ENCODE results near the gene UGT2B15.
"Not testable (repeated sequence)": the region's sequence is repeated elsewhere in the genome, so short reads cannot be mapped to it uniquely, and the experiment has no call there.

UGT2B15 gene

GRCh38 chr4:68662836-68663574, 7.4 kb downstream of the UGT2B15 start:
- H3K27ac ChIP-seq (ENCODE audit: extremely low read depth, low read depth, low read length); H3K4me3 ChIP-seq (ENCODE audit: low read depth, low read length); CTCF ChIA-PET; H3K9me3 ChIP-seq (ENCODE audit: control insufficient read depth, insufficient read depth, low read depth, low read length); POLR2A ChIA-PET; H3K36me3 ChIP-seq (ENCODE audit: control insufficient read depth in 2 of 2, insufficient read depth in 1 of 2, low read length in 2 of 2); H3K4me1 ChIP-seq (ENCODE audit: control insufficient read depth, insufficient read depth, low read length): not testable (repeated sequence)

DNA sequence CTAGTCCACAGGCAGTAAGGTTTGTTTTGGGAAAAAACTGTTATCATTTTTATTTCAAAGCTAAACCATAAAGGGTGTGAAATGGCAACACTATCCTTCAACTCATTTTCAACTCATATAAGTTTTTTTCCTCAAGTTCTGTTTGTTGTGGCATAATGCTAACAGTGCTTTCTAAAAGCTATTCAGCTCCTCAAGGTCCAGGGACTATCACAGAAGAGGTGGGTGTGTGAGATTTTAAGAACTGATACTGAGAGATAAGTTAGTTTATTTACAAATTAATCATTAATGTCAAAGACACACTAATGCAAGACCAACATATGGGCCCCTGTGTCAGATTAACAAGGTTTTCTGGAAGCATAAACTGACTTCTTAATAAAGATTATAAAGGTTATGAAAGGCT, 11.8 kb downstream of the UGT2B15 start:
- TF ChIP-seq ZNF114 (tag by site-specific recombination; IDR thresholded peaks at IDR 0.05), result no peak
- no peak for TF ChIP-seq ZNF391 (tag by site-specific recombination; IDR thresholded peaks at IDR 0.05; ENCODE audit: borderline replicate concordance, low read depth)
- TF ChIP-seq ZNF404 (tag by site-specific recombination; IDR thresholded peaks at IDR 0.05), result no peak
- no peak for TF ChIP-seq ZBTB20 (tag by site-specific recombination; IDR thresholded peaks at IDR 0.05)
- TF ChIP-seq ATF2 (tag by site-specific recombination; IDR thresholded peaks at IDR 0.05; ENCODE audit: low read depth), result no peak
- TF ChIP-seq ZNF112 (tag by site-specific recombination; IDR thresholded peaks at IDR 0.05), result no peak
- no peak for TF ChIP-seq OVOL3 (tag by site-specific recombination; IDR thresholded peaks at IDR 0.05)
- TF ChIP-seq SALL2 (tag by site-specific recombination; IDR thresholded peaks at IDR 0.05; ENCODE audit: borderline replicate concordance), result no peak
- TF ChIP-seq BCL11A (tag by site-specific recombination; IDR thresholded peaks at IDR 0.05; ENCODE audit: low read depth), result no peak
- TF ChIP-seq ZNF521 (tag by site-specific recombination; IDR thresholded peaks at IDR 0.05), result no peak
- TF ChIP-seq KLF7 (tag by site-specific recombination; IDR thresholded peaks at IDR 0.05; ENCODE audit: borderline replicate concordance), result no peak
- TF ChIP-seq ZNF560 (tag by site-specific recombination; IDR thresholded peaks at IDR 0.05; ENCODE audit: borderline replicate concordance), result no peak
- TF ChIP-seq ZNF561 (tag by site-specific recombination; IDR thresholded peaks at IDR 0.05; ENCODE audit: borderline replicate concordance), result no peak
- TF ChIP-seq ZNF645 (tag by site-specific recombination; IDR thresholded peaks at IDR 0.05), result no peak
- no peak for TF ChIP-seq ZNF16 (tag by site-specific recombination; IDR thresholded peaks at IDR 0.05; ENCODE audit: low read depth)
- no peak for TF ChIP-seq ZEB2 (tag by site-specific recombination; IDR thresholded peaks at IDR 0.05)
- TF ChIP-seq, protein P1, sequence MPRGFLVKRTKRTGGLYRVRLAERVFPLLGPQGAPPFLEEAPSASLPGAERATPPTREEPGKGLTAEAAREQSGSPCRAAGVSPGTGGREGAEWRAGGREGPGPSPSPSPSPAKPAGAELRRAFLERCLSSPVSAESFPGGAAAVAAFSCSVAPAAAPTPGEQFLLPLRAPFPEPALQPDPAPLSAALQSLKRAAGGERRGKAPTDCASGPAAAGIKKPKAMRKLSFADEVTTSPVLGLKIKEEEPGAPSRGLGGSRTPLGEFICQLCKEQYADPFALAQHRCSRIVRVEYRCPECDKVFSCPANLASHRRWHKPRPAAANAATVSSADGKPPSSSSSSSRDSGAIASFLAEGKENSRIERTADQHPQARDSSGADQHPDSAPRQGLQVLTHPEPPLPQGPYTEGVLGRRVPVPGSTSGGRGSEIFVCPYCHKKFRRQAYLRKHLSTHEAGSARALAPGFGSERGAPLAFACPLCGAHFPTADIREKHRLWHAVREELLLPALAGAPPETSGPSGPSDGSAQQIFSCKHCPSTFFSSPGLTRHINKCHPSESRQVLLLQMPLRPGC (tag by site-specific recombination; IDR thresholded peaks at IDR 0.05), result no peak
- TF ChIP-seq ZFHX2 (tag by site-specific recombination; conservative IDR thresholded peaks at IDR 0.05), result no peak
- TF ChIP-seq ZNF184 (tag by site-specific recombination; IDR thresholded peaks at IDR 0.05), result no peak
- TF ChIP-seq TCF7L2 (IDR thresholded peaks at IDR 0.05; ENCODE audit: borderline replicate concordance, low read depth, low read length), result no peak
- no peaks in the 10 kb centered on the region for H3K4me1 ChIP-seq (ENCODE audit: control insufficient read depth, insufficient read depth, low read length)
- H3K9me3 ChIP-seq (ENCODE audit: control insufficient read depth, insufficient read depth, low read depth, low read length), result no peaks in the 10 kb centered on the region
- POLR2A ChIA-PET, result no interaction called here
- no peak overlapping the region for H3K27ac ChIP-seq (ENCODE audit: extremely low read depth, low read depth, low read length)
- CTCF ChIA-PET, result no interaction called here
- H3K4me3 ChIP-seq (ENCODE audit: low read depth, low read length), result no peak overlapping the region
- no peaks in the 10 kb centered on the region for H3K36me3 ChIP-seq (ENCODE audit: control insufficient read depth in 2 of 2, insufficient read depth in 1 of 2, low read length in 2 of 2)

GRCh38 chr4:68657022-68657594, 13.3 kb downstream of the UGT2B15 start:
- POLR2A ChIA-PET; H3K36me3 ChIP-seq (ENCODE audit: control insufficient read depth in 2 of 2, insufficient read depth in 1 of 2, low read length in 2 of 2); H3K27ac ChIP-seq (ENCODE audit: extremely low read depth, low read depth, low read length); H3K4me1 ChIP-seq (ENCODE audit: control insufficient read depth, insufficient read depth, low read length); H3K4me3 ChIP-seq (ENCODE audit: low read depth, low read length); H3K9me3 ChIP-seq (ENCODE audit: control insufficient read depth, insufficient read depth, low read depth, low read length): not testable (repeated sequence)
- CTCF ChIA-PET, result interaction anchor here (0.7 kb wide), 1 partner anchor 433 kb away, joined by 3 read pairs; no protein-coding TSS in a partner anchor

DNA sequence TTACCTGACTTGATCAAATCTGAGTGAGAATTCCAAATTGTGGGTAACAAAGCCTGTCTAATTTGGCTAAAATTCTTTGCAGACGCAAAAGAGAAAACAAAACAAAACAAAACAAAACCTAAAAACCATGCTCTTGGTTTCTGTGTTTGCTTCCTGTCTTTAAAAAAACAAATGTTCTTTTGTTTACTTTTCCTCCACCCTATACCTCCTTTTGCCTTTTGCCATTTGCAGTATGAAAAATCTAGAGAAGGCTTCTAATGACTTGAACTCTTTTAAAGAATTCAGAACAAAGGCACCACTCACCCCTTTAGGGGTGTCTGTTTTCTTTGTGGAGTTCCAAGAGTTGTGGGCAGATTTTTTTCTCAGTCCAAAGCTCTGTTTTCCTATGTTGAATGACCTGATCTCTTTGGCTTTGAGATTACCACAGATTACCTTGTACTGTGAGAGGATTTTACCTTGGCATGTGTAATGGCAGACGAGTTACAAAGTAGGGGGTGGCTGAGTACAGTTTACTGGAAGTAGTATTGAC, 13.9 kb downstream of the UGT2B15 start:
- H3K4me1 ChIP-seq (ENCODE audit: control insufficient read depth, insufficient read depth, low read length); H3K27ac ChIP-seq (ENCODE audit: extremely low read depth, low read depth, low read length); H3K36me3 ChIP-seq (ENCODE audit: control insufficient read depth in 2 of 2, insufficient read depth in 1 of 2, low read length in 2 of 2); H3K4me3 ChIP-seq (ENCODE audit: low read depth, low read length); POLR2A ChIA-PET; H3K9me3 ChIP-seq (ENCODE audit: control insufficient read depth, insufficient read depth, low read depth, low read length): not testable (repeated sequence)
- CTCF ChIA-PET, result interaction anchor here (0.6 to 0.7 kb wide), 2 partner anchors 318 to 433 kb away, joined by 3 read pairs; no protein-coding TSS in a partner anchor
